22Rv1 (cell line): ENCODE measurements around the gene CLSTN2.

Experiments used
- ZFX ChIP-seq: fragments of 450-650 bp; IDR thresholded peaks from 2 replicates; pipeline ENCODE4 v1.6.1; 2017; ENCODE audit warnings: antibody characterized with exemption, borderline replicate concordance
- TF ChIP-seq, protein P1 (sequence below): fragments of 450-650 bp; IDR thresholded peaks from 2 replicates; pipeline ENCODE4 v1.5.1; 2017; ENCODE audit warnings: mild to moderate bottlenecking

DNA sequence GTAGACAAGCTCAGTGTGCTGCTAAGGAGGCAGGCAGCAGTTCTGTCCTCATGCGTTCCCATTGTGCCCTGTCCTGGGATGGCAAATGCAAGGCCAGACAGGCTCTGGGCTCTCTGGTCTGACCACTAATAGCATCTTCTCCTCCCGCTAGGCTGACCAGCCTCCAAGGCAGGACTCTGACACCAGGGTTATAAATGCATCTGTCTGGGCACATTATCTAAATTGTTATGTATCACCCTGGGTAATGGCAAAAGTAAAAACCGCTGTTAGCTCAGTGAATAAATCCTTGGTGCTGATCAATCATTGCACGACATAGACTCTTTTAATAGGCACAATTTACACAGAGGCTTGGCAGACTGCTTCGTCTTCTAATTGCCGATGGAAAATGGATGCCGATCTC lies 85.6 kb downstream of the CLSTN2 start:
- TF ChIP-seq, protein P1, sequence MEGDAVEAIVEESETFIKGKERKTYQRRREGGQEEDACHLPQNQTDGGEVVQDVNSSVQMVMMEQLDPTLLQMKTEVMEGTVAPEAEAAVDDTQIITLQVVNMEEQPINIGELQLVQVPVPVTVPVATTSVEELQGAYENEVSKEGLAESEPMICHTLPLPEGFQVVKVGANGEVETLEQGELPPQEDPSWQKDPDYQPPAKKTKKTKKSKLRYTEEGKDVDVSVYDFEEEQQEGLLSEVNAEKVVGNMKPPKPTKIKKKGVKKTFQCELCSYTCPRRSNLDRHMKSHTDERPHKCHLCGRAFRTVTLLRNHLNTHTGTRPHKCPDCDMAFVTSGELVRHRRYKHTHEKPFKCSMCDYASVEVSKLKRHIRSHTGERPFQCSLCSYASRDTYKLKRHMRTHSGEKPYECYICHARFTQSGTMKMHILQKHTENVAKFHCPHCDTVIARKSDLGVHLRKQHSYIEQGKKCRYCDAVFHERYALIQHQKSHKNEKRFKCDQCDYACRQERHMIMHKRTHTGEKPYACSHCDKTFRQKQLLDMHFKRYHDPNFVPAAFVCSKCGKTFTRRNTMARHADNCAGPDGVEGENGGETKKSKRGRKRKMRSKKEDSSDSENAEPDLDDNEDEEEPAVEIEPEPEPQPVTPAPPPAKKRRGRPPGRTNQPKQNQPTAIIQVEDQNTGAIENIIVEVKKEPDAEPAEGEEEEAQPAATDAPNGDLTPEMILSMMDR = no peak
- TF ChIP-seq ZFX = no peak
